Fibroblast of skin of scalp (primary cell): ENCODE results near the gene CBX1. TPM values are rescaled to one million over a fixed set of nuclear protein-coding genes. Genes with fewer than 3 reads are reported as not detected.

Source experiments
- DNase-seq: peaks from one replicate; pipeline ENCODE4 v3.0.0-alpha.2; 2013
- polyA plus RNA-seq, 2 experiments: library from polyadenylated mRNA; unstranded; fragments of 120-200 nt; gene quantifications; one replicate each; pipeline ENCODE4 v1.2.1, GENCODE V29; 2013; ENCODE audit not compliant: insufficient read length in 2 of 2

Gene CBX1
- polyA plus RNA-seq (2013, experiment 1 of 2; ENCODE audit: insufficient read length), result 104 TPM
- polyA plus RNA-seq (2013, experiment 2 of 2; ENCODE audit: insufficient read length), result 104 TPM

DNA sequence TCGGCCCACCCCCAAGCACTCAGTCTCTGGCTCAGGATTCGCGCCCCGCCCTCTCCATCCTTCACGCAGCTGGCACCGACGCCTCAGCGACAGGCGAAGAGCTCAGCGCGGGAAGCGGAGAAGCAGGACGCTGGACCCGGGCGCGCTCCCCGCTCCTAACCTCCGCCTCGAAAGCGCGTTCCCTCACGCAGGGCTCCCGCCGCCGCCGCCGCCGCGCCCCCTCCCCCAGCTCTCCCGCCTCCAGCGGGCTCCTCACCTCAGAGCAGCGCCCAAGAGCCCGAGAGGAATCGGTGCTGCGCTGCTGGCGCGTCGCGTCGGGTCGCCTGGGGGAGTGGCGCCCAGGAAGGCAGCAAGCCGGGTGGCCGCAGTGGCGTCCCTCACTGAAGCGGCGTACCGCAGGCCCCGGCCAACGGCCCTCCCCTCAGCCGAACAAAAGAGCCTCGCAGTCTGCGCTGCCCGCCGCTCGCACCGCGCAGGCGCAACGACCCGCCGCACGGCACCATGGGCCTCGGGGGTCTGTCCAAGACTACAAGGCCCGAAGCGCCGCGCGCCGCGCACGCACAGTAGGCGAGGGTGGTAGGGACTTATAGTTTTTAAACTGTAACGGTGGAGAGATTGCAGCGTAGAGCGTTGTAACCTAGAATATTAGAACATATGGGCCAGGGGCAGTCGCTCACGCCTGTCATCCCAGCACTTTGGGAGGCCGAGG lies at the start of gene CBX1:
TSS of gene CBX1 (minus strand) at position 467 of the 709 bp plus-strand sequence. CDS start 24,474 bp downstream, outside the sequence.
- DNase-seq, result peak; percentile 96

DNA sequence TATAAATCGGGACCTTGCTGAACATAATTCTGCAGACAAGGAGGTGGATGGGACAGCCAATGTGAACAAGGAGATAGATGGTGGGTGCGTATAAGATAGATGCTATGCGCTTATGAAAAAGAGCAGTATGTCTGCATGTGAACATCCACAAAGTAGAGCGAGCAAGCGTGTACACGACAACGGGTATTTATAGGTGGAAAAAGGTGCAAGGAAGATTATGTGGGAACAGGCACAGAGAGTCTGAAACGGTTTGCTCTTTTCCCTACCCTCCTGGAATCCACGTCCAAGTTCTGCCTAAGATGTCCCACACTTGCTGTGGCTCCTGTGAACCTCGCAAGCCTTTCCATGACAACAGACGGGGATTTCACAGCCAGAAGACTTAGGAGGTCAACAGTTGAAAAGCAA lies 49.3 kb upstream of the CBX1 start:
- no peak for DNase-seq

DNA sequence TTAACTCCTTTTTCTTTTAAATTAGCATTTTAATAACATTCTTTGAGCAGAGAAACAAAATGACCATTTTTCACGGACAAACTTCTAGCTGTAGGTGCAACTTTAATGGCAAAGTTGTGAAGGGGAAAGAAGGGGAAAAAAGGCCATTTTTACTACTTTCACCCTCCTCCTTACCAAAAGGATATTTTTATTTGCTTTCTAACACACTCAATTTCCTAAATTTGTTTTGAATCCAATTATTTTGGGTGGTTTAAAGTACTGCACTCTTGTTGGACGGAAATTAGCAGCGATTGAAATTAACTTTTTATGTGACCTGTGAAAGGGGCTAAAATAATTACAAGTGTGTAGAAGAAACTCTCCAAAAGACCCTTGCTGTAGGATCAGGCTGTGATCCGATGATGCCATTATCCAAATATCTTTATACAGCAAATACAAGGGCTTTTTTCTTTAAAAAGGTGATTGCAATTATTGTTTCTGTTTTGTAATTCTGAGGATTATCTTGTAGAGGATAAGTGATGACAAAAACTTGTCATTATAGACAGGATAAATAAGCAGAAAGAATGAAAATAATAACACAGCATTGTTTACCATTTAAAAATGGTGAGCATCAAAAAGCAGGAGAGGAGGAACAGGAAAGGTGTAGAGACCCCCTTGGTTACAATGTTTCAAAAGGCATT lies 48.6 kb upstream of the CBX1 start:
- DNase-seq, result no peak

DNA sequence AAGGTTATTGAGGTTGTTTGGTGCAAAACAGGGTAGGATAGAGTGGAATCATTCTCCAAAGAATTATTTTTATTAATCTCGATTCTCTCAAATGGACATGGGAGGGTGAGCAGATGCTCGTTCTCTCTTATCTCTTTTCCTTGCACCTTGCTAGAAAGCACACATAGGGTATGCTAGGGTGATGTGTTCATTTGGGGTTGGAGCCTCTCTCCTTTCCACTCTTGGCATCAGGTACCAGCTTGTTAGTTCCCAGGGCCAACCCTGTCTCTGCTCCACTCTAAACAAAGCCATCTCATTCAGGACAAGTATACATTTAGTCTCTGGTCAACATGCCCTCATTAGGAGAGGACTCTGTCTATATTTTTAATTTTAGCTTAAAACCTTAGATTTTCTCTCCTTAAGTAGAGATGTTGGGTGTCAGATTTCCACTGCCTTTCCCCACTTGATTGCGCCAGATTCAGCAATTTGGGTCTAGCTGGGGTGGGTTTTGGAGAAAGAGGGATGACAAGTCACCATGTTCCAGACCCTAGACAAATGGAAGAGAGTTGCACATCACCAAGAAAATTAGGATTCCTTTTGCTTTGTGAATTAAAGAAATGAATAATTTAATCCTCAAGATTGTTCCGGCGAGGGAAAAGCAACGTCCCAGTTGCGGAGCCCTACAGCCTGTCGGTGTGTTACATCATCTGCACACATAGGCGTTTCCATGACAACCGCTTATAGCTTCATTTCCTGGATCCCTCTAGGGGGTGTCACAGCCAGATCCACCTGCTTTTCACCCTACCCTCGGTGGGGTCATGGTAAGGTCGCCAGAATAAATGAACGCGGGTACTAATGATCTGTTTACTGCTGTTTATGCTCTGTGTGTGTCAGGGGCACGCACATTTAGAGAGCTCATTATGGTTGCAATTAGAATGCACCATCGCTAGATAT lies 47.8 kb upstream of the CBX1 start:
- peak; percentile 33 for DNase-seq

DNA sequence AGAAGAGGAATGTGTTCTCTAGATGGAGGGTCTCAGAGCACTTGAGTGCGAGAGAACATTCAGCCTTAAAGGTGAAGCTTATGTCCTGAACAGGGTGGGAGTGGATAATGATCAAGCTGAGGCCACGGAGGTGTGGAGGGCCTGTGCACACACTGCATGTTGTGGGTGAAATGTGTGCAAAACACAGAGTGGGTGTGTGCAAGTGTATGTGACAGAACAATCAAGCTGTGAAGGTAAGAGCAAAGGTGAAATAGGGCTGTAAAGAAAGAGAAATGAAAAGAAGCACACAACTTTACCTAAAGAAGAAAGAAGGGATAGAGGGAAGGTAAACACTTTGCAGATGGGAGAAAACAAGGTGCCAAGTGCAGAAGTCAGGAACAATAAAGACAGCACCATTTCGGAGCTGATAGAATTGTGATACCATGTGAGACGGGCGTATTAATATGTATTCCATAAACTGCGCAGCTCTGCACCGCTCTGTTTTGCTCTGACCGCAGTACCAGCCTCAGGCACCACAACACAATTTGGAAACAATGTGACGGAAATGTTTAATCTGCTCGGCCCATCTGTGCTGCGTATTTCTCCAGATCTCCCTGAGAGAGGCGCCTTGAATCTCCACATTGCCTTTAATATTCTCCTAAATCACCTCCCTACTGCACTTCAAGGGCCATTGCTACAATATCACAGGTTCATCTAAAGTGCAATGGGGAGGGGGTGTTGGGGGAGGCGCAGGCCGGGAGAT lies 46.9 kb upstream of the CBX1 start:
- no peak for DNase-seq

DNA sequence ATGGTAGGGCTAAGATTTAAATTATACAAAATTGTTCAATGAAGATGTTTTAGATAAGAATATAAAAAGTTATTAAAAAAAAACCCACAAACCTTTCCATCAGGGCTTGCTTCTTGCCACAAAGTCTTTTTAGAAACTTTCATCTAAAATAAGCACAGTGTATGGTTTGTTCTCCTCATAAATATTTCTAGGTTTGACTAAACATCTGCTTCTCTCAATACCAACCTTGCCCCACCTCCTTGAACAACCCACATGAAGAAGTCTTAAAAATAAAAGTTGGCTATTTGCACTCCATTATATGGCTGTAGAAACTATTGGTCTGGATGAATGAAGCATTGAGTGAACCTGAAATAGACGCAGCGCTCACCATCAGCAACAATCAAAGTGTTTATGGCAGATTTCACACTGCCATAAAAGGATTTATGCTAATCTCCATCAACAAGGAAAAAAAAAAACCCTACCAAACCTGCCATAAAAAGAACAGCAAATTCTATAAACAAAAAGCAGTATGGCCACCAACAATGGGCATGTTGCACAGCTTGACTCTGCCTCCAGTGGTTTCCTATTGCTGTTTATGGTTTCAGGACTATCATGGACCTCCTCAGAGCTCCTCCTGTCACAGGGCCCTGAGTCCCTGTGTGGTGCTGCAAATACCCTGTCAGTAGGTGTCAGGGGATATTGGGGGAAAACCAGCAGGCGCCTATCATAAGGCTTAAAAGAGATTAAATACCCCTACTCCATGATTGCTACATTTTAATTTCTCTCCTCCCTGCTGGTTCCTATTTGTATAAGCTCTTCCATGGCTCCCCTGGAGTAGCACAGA lies 43.9 kb upstream of the CBX1 start:
- DNase-seq, result no peak

DNA sequence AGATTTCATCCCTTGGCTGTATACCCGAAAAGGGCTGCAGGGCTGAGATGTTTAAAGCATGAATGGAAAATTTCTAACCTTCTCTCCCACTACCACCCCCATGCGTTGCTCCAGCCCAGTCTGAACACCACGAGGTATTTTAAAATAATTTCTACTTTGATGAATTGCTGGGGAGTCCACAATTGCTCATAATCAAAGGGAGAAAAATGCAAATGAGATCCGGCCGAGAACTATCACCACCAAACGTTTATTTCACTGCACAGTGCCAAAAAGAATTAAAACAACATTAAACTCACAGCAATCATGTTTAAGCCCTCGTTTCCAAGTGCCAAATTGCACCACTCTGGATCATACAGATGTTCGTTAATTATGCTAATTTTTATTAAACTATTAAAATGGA lies 43.0 kb upstream of the CBX1 start:
- no peak for DNase-seq

DNA sequence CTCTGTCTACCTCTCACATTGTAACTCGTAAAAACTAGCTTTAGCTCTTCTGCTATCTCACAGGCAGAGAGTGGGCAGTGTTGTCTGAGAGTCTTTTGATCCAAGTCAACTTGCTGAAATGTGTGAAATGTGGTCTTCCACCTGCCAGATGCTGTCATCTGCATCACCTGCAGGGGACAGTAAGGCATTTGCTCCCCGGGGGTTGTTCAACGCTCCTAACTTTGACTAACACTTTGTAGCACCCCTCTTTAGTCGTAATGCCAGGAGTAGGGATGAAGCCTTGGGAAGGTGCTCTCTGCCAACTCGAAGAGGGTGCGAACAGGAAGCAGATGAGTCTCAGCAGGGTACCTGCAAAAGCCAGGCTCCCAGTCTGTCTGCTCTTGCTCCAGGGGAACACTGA lies 42.4 kb upstream of the CBX1 start:
- DNase-seq, result no peak

DNA sequence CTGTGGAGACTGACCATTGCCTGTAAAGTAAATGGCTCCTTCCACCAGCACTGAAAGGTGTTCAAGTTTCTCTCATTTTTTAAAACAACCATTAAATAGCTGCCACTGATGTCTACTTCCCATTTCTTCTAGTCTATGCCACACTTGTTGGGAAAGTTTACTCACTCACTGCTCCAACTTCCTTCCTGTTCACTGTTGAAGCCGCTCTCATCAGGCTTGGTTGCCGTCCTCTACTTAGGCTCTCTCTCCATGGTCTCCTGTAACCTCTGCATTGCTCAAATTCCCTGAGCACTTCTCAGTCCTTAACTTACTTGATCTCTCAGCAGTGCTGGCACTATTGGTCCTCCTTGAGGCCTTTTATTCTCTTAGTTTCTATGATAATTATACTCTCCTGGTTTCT lies 38.7 kb upstream of the CBX1 start:
- DNase-seq, result peak; percentile 6

DNA sequence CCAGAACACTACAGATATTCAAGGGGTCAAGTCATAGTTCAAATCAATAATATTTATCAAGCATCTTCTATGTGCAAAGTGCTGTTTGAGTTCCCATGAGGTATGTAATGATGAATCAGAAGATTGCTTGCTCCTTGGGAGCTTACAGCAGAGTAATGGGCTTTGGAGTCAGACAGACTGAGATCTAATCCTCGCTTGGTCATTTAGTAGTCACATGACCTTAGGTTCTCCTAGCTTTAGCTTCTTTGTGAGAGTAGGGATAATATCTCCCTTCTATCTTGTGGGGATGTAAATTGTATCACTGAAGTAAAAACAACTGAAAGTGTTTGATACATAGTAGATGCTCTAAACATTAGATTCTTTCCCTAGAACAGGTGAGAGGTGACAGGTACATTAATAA lies 36.4 kb upstream of the CBX1 start:
- DNase-seq, result no peak

DNA sequence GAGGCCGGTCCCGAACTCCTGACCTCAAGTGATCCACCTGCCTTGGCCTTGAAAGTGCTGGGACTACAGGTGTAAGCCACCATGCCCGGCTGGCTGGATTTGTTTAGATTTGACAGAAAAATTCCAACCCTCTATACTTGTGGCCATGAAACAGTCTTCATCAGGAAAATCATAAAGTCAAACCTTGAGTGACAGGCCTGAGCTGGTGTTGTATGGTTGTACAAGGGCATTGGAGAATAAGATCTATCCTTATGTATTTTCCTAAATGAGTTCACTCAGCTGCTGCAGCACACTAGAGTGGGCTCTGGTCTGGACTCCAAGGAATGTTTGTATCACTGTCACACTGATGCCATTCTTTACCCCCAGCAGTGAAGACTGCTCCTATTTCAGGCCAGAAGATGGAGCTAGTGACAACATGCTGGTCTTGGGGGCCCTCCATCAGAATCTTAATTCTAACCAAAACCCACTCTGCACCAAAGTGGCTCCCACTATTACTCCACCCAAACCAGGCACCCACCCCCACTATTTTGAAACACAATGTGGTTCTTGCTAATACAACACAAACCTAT lies 33.7 kb upstream of the CBX1 start:
- DNase-seq, result peak; percentile 43

DNA sequence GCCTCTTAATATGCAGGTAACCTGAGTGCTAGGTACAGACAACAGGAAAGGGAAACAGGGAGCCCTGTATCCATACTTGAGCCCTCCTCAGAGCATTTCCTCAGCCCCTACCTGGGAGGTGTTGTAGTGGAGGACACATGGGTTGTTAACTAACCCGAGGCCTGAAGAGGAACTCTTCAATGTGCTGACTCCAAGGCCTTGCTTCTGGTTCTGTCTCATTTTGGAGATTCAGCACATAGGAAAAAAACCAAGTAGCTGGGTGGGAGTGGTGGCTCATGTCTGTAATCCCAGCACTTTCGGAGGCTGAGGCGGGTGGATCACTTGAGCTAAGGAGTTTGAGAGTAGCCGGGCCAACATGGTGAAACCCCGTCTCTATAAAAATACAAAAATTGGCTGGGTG lies 31.1 kb upstream of the CBX1 start:
- DNase-seq, result no peak

DNA sequence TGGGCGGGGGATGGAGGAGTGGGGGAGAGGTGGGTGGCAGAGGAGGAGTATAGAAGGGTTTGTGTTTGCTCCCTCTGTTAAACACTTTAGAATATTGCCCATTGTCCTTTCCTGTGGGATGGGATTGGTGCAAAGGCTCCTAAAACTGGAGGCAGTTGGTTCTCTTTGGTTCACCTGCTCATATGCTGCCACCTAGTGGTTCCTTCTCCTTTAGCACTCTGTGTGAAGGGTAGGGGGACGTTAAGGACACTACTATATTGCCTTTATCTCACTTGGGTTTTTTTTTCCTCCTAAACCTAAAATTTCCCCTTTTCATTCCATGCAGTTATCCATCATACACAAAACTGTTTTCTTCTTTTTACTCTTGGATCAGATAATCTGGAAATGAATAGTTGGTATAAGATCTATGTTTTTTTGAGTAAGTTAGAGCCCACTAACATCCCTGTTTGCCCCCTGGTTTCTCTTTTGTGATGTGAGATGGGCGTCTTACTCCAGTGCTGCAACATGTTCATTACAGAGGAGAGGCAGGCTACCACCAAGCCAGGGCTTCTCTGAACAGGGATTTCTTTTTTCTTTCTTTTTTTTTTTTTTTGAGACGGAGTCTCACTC lies 30.0 kb upstream of the CBX1 start:
- DNase-seq, result peak; percentile 74

DNA sequence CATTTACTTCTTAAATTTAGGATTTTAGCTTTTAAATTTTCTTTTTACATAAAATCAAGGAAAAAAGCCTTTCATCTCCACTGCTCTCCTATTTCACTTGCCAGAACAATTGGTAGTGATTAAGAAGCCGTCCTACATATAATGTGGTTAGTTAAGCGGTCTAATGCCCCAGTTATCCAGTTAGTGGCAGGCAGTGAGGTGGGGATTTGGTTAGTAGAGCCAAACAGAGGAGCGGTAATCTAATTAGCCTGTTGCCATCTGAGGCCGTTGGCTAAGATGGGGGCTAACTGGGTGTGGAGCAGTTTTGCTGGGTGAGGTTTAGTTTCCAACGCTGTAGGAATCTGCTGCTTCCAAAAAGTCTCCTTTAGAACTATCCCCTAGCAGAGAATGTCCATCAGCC lies 28.7 kb upstream of the CBX1 start:
- no peak for DNase-seq

DNA sequence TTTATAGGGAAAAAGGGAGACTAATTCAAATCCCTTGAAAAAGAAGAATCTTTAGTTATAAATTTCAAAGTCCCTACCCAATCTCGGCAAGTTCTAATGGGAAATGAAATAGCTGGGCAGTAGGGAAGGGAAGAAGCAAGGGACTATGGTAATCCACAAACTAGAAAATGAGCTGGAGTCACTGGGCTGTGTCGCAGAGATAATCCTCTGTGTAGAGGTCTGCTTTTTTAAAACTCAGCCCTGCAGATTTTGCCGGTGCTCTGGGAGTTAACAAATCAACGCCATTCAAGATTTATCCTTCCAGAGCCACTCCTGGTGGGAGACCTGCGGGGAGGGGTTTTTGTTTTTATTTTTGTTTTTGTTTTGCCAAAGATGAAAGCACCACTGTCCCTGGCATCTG lies 27.1 kb upstream of the CBX1 start:
- DNase-seq, result no peak

DNA sequence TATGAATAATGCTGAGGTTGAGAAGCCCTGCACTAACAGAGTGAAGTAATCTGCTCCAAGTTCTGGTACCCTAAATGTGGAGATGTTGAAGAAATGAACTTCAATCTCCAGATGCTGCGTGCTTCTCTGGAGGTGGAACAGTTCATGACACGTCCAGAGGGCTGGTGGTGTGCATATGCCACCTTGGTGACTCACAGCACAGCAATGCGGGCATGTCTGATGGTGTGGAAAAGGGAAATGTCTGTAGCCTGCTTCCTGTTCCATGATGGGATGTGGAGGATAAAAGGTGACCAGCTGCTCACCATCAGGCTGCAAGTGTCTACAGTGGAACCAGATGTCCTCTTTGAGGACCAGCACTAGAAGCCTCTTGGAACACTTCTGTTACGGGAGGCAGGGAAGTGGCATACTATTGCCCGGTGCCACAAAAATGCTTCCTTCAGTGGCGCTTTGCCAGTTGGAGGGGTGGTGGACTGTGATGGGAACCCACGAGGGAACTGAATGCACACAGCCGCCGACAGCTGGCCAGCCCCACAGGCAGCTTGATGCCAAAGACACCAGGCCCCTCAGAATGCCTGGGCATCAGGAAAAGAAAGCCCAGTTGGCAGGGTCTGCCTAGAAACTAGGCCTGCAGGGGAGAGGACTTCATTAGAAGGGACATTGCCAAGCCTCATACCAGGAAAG lies 26.2 kb upstream of the CBX1 start:
- DNase-seq, result peak; percentile 7

DNA sequence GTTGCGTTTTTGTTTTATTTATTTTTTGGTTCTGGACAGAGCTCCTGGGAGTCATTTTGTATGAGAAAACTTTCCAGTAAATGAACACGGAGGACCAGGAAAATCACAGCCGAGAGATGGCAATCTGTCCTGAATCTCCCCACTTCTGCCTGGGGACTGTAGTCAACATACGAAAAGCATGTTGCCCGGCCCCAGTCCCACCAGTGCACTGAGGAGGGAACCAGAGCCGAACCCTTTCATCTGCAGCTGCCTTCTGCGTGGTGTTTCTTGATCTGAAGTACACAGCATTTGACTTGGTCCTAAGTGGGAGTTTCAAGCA lies 25.2 kb upstream of the CBX1 start:
- no peak for DNase-seq

DNA sequence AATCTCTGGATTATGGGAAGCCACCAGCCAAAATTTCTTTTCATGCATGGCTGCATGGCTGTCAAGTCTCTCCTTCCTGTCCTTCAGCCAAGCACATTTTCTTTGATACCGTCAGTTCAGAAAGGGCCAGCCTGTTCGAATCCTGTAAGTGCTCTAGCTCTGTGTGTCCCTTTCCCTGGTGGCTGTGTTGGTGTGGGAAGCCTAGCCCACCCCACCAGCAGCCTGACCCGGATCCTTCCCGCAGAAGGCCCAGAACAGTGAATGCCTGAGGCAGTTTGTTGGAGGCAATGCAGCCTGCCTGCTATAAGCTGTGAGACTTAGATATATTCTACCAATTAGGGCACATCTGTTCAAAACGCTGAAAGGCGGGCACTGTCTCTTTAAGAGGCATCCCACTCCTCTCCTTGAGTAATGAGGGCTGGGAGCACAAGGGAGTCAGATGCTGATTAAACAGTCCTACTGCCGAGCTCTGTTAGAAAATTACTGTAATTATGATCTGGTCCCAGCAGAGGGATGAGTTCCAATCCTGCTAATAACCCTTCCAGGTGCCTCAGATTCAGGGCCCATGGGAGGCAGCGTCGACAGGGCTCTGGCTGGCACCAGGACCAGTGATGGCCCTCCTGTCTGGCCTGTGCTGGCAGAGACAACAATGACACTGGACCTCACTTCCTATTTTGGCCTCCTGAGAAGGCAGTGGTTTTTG lies 24.7 kb upstream of the CBX1 start:
- no peak for DNase-seq

DNA sequence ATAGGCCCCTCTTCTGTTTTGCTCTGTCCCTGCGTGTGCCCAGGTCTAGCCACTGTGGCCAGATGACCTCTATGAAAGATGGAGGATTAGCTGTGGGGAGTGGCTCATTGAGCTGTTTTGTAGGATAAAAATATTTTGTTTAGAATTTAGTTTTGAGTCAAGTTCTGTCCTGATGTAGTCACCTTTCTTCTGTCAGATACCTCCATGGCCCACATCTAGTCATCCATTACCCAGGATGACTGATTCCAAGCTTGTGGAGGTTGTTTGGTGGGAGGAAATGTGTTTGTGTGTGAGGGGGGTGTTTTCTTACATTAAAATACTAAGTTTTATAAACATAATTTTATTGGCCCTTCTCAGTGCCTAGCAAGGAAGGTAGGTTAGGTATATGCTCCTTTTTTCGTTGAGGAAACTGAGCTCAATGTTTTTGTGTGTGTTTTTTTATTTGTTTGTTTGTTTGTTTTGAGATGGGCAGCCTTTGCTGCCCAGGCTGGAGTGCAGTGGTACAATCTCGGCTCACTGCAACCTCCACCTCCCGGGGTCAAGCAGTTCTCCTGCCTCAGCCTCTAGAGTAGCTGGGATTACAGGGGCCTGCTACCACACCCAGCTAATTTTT lies 22.6 kb upstream of the CBX1 start:
- no peak for DNase-seq
